SH-SY5Y (cell line): ENCODE data around the gene CMSS1.

Source experiments
- GATA2 ChIP-seq: IDR thresholded peaks from 2 replicates; pipeline ENCODE4 v1.6.1; 2011; ENCODE audit warnings: mild to moderate bottlenecking, low read depth, low read length
- GATA3 ChIP-seq: IDR thresholded peaks from 2 replicates; pipeline ENCODE4 v1.6.1; 2011; ENCODE audit warnings: low read depth, mild to moderate bottlenecking, low read length, moderate library complexity

GRCh38 chr3:100216713-100217112 lies 399.1 kb downstream of the CMSS1 start:
- TF ChIP-seq GATA2 (no peak), GATA3 (no peak)
